ENCODE data around the gene ZBTB46.

Gene ZBTB46

DNA sequence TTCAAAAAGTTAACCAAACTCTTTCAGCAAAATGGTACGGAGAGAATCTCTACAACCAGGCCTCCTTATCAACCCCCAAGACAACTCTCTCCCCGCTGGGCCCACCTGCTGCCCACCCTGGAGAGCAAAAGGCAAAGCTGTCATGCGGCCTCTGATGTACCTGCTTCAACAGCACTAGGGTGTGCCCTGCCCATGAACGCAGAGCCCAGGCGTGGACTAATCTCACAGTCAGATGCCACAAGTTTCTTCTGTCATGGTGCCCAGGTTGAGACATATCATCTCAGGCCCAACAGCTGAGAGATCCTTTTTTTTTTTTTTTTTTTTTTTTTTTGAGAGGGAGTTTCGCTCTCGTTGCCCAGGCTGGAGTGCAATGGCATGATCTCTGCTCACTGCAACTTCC is 65.2 kb downstream of the ZBTB46 start:
- no peak for TF ChIP-seq CTCF (IDR thresholded peaks at IDR 0.05; ENCODE audit: low read depth, low read length)
- no peak for DNase-seq (ENCODE audit: extremely low read depth, low read depth)

DNA sequence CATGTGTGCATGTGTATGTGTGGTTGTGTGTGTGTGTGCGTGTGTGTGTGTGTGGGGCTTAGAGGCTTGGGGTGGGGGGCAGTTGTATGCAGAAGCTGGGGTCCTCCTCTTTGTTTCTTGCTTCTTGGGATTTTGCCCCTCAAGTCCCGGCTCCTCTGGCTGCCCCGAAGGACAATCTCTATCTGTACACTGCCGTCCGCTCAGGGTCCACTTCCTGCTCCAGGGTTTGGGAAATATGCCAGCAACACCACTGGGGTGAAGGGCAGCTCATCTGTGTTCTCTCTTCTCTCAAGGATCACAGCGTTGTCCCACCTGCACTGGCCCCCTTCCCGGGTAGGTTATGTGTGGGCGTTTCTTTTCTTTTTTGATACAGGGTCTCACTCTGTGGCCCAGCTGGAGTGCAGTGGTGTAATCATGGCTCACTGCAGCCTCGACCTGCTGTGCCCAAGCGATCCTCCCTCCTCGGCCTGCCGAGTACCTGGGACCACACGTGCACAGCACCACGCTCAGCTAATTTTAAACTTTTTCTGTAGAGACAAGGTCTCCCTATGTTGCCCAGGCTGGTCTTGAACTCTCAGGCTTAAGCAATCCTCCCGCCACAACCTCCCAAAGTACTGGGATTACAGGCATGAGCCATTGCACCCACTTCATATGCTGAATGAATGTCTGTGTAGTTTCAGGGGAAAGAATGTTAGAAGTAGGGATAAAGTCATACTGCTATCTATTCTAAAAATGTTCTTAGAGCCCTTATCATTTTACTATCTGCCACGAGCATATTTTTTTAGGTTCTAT is 65.8 kb downstream of the ZBTB46 start:
- TF ChIP-seq CTCF (IDR thresholded peaks at IDR 0.05; ENCODE audit: low read depth, low read length): no peak
- no peak for DNase-seq (ENCODE audit: extremely low read depth, low read depth)

GRCh38 chr20:63759377-63759901 is 71.6 kb downstream of the ZBTB46 start:
- DNase-seq (ENCODE audit: extremely low read depth, low read depth): no peak
- TF ChIP-seq CTCF (IDR thresholded peaks at IDR 0.05; ENCODE audit: low read depth, low read length): no peak

DNA sequence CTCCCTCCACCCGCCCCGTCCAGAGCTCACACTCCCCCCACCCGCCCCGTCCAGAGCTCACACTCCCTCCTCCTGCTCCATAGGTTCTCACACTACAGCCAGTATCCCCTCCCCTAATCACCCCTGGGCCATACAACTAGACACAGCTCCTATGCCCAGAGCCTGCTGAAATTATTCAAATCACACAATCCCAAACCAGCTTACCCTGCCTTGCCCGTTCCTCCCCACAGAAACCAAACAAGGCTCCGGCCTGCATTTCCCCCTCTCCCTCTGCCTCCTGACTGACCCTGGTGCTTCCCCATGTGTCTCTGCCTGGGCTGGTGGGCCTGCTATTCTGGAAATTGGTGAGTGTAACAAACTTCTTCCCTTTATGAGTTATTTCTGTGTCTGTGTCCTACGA is 72.9 kb downstream of the ZBTB46 start:
- DNase-seq (ENCODE audit: extremely low read depth, low read depth): no peak
- TF ChIP-seq CTCF (IDR thresholded peaks at IDR 0.05; ENCODE audit: low read depth, low read length): no peak

- DNase-seq (ENCODE audit: extremely low read depth, low read depth): no peak
- TF ChIP-seq CTCF (IDR thresholded peaks at IDR 0.05; ENCODE audit: low read depth, low read length): no peak
Observed at GRCh38 chr20:63756648-63756991, 74.4 kb downstream of the ZBTB46 start.

DNA sequence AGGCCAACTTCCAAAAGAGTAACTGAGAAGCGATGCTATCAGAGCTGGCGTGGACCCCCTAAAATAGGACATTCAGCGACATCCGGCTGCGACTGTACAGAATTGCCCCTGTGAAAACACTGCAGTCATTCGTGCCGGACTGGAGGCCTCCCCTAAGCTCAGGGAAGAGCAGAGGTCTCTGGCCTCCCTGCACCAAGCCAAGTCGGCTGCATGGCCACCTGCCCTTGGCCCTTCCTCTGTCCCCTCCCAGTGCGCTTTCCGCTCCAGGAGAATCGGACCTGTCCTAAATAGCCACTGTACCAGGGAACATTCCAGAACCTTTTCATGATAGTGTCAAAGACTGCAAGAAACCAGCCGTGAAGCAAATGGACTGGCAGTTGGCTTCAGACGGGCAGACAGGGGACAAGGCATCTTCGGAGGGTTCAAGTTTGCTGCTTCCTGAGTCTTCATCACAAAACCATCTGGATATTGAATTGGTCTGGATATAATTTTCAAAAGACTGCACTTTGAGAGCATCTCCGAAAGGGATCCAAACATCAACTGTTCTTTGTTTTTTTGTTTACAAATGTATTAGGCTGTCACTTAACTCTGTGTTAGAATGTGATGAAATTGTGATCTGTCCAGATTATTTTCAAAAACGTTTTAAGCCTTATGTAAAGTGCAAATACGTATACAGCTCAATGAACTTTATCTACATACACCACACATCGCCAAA is 75.0 kb downstream of the ZBTB46 start:
- TF ChIP-seq CTCF (IDR thresholded peaks at IDR 0.05; ENCODE audit: low read depth, low read length): no peak
- DNase-seq (ENCODE audit: extremely low read depth, low read depth): no peak

GRCh38 chr20:63754008-63754407 is 77.1 kb downstream of the ZBTB46 start:
- TF ChIP-seq CTCF (IDR thresholded peaks at IDR 0.05; ENCODE audit: low read depth, low read length): no peak

More at GRCh38 chr20:63754008-63754407, 77.1 kb downstream of the ZBTB46 start:
- DNase-seq (ENCODE audit: extremely low read depth, low read depth): no peak

Measured in AG09319 (cell line).